Skeletal muscle cell (primary cell): ENCODE measurements around the gene APMAP.
"Not testable (repeated sequence)": the region's sequence is repeated elsewhere in the genome, so short reads cannot be mapped to it uniquely, and the experiment has no call there.

Source experiments
- DNase-seq: peaks from one replicate; pipeline ENCODE4 v3.0.0-alpha.2; 2010; ENCODE audit warnings: low read depth
- H3K4me3 ChIP-seq: 2 replicates; pipeline ENCODE4 v1.5.1; 2011; ENCODE audit warnings: low read depth, mild to moderate bottlenecking, control low read depth, low read length, moderate library complexity

APMAP gene

DNA sequence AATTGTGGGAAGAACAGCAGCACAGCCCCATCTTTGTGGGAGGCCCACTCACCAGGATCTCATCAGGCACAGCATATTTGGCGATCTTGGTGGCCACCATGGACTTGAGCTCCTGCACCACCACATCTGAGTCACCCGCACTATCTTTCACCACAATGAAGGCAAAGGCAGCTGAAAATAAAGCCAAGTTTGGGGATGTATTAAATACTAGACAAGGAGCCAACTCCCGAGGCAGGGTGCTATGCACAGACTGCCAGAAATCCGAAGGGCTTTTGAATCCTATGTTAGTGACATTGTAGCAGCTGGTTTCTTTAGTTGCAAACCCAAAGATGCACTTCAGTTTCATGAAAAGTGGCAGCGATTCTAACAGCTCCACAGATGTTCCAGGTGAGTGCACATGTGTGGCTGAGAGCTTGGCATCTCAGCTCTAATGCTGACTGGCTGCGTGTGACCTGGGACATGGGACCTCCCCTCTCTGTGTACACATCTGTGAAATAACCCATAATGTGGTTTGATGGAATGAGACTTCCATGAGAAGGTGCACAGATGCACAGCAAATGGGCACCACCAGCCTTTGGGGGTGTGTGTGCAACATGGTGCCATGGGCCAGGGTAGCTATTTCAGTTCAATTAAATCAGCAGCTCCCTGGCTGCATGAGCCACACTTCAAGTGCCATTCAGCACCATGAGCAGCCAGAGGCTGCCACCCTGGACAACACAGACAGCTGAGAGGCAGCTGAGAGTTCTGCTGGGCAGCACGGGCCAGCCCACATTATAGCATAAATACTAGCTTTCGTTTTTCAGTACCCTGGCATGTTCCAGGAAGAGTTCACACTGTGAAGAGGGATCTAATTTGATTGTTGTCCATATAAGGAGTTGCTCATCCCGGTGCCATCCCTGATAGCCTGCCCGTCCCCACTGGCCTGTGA lies 16.9 kb upstream of the APMAP start:
- no peak for DNase-seq
- no peak overlapping the region for H3K4me3 ChIP-seq

- DNase-seq: no peak
- H3K4me3 ChIP-seq: no peak overlapping the region
Observed at GRCh38 chr20:25008388-25009217, 16.1 kb upstream of the APMAP start.

- no peak for DNase-seq
- no peak overlapping the region for H3K4me3 ChIP-seq
Observed at GRCh38 chr20:25007491-25008305, 15.1 kb upstream of the APMAP start.

GRCh38 chr20:25006431-25007167 lies 14.0 kb upstream of the APMAP start:
- no peak for DNase-seq
- no peak overlapping the region for H3K4me3 ChIP-seq

DNA sequence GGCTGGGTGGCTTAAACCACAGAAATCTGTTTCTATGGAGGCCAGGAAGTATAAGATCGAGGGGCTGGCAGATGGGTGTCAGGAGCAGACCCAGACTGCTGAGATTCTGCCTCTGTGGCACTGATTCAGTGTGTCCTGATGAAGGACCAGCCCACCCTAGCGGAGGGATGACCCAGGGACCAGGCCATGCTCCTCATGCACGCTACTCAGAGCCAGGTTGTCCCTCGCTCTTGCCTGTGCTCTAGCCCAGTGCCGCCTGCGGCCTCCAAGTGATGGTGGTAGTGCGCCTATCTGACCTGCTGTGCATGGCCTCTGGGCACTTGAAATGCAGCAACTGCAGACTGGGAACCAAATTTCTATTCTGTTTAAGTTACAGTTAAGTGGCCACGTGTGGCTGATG lies 13.1 kb upstream of the APMAP start:
- no peak for DNase-seq
- H3K4me3 ChIP-seq: no peak overlapping the region

DNA sequence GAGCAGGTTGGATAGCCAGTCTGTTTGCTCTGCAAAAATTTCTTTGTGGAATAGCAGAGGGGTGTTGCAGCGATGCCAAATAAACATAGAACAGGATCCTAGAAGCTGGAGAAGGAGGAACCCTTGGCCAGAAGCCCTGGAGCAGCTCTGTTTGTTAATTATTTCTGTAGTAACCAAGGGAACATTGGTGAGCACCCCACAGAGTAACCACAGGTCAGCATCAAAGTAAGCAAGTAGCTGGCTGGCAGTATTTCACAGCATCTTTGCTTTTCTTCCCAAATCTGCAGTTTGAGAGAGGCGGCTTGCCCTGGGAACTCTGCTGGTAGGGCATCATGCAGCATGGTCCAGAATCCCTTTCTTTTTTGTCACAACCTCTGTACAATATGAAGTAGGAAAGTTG lies 12.7 kb upstream of the APMAP start:
- H3K4me3 ChIP-seq: no peak overlapping the region
- no peak for DNase-seq

- H3K4me3 ChIP-seq: no peak overlapping the region
Observed at GRCh38 chr20:25003002-25003401, 10.5 kb upstream of the APMAP start.

GRCh38 chr20:25001323-25001722 lies 8.8 kb upstream of the APMAP start:
- not testable (repeated sequence) for H3K4me3 ChIP-seq, DNase-seq

More at GRCh38 chr20:25003002-25003401, 10.5 kb upstream of the APMAP start:
- no peak for DNase-seq

- H3K4me3 ChIP-seq: no peak overlapping the region
- DNase-seq: peak; percentile 74
Observed at GRCh38 chr20:25000268-25000801, 7.8 kb upstream of the APMAP start.

DNA sequence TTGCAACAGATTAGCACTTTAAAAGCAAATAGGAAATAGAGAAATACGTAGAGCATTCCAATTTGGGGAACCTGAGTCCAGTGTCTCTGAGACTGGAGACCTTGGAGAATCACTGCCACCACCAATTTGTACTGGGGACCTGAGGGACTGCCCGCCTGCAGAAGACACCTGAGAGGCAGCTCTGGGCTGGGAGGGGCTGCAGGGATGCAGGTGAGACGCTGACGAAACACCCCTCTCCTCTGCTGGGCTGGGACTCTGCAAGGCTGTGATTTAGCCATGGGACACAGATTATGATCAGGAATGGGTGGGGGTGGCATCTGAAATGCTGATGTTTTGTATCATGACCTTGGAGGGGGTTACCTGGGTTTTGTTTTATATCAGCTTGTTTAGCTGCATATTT lies 7.0 kb upstream of the APMAP start:
- H3K4me3 ChIP-seq: no peak overlapping the region

GRCh38 chr20:24998631-24999445 lies 6.3 kb upstream of the APMAP start:
- H3K4me3 ChIP-seq: no peak overlapping the region
- no peak for DNase-seq

More for the DNA sequence above, 7.0 kb upstream of the APMAP start:
- no peak for DNase-seq

DNA sequence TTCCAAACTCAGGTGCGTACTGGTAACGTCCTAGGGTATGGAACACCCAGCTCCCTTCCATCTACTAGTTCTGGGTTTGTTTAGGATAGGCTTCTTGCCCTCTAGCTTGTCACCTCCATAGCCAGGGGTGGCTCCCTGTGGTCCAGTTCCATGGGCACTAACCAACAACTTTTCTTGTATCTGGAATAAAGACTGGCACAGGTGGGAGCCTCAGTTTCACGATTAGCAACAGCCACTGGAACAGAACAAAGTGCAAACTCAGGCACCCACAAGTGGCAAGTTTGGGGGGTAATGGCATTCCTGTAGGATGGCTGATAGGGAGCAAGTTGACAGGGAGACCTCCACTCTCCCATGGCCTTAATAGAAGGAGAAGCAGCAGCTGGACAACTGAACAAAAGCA lies 5.6 kb upstream of the APMAP start:
- no peak for DNase-seq
- H3K4me3 ChIP-seq: no peak overlapping the region

GRCh38 chr20:24996449-24997377 lies 4.2 kb upstream of the APMAP start:
- DNase-seq: no peak
- H3K4me3 ChIP-seq: no peak overlapping the region

DNA sequence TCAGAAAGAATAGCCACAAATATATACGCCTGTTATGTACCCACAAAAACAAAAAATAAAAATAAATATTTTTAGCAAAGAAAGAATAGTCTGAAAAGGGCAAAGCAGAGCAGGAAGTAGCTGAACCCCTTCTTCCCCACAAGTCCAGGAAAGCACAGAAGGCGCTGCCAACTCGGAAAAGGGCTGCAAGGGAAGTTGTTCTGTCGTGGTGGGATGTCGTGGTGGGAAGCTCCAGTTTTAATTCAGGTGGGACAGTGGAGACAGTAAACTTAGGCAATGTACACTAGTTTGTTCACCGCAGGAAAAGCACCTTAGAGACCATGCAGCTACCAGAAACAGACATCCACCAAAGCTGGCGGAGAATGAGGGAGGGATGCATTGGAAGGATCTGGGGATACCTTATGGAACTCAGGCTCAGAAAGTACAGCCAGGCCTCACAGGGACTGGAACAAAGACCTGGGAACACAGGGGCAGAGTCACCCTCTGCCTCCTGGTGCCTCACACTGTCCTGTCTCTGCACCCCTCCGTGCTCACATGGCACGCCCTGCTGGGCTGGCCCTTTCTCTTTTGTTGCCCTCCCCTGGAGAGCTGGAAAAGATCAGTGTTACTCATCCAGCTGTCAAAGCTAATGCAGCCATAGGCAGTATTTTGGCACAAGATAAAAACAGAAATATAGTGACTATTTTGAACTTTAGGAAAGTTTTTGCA lies 3.3 kb upstream of the APMAP start:
- H3K4me3 ChIP-seq: no peak overlapping the region
- DNase-seq: no peak

DNA sequence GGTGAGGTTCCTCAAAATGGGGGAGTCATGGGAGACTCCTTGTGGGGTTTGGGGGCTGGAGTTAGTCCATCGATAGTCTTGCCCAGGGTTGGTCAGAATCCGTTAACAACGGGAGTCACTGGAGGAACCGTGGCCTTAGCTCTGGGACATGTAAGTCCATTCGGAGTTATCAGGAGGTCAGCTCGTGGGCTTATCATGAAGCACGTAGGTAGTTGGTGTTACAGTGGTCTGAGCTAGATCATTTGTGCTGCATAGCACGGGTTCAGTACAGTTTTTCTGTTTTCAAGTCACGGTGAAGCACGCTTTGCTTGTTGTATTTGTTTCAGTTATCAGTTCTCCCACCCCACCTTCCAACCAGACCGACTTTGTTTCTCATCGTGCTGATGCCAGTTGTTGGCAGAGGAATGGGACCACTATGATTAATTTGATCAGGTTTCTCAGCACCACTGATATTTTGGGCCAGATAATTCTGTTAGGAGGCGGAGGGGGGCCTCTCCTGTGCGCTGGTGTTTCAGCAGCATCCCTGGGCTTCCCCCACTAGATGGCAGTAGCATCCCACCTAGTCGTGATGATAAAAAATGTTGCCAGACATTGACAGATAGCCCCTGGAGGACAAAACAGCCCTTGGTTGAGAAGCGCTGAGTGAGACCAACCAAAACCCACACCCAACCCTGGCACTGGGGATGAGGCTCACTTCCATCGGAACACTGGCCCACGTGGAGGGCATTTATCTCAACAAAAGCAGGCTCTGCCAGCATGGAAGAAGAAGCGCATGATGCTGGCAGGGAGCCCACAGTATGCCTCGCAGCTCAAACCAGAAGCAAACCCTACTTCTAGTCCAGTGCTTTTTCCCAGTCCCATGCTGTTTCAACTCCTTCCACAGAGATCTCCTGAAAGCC lies 2.2 kb upstream of the APMAP start:
- peak overlapping the region; percentile 10 for H3K4me3 ChIP-seq
- DNase-seq: peak; percentile 17

DNA sequence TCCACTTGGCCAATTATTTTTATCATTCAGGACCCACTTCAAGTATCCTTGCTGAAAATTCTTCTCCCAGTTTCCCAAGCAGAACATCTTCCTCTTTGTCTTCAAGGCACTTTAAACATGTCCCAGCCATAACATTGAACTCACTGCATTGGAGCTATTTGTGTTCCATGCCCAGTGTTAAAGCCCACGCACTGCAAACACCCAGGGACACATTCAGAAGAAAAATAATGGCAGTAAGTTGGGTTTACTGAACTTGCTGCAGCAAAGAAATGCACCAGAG lies 1.6 kb upstream of the APMAP start:
- H3K4me3 ChIP-seq: no peak overlapping the region
- DNase-seq: no peak
